Kidney epithelial cell (primary cell): Measurements from ENCODE around the gene PAH. TPM values are rescaled to one million over a fixed set of nuclear protein-coding genes. Genes with fewer than 3 reads are reported as not detected.

Experiments used
- DNase-seq: peaks from one replicate; pipeline ENCODE4 v3.0.0-alpha.2; 2010; ENCODE audit warnings: low read depth
- H3K27me3 ChIP-seq: 2 replicates; pipeline ENCODE4 v1.6.0; 2011; ENCODE audit warnings: low read length; ENCODE audit not compliant: control insufficient read depth, insufficient read depth
- H3K36me3 ChIP-seq: 2 replicates; pipeline ENCODE4 v1.5.1; 2011; ENCODE audit warnings: low read length; ENCODE audit not compliant: control insufficient read depth, insufficient read depth
- H3K4me3 ChIP-seq: 2 replicates; pipeline ENCODE4 v1.5.1; 2011; ENCODE audit warnings: low read depth, mild to moderate bottlenecking, control low read depth, low read length
- total RNA-seq: library from RNA; depleted of rRNA; stranded (reverse); fragments of >200 nt; gene quantifications from 2 replicates; pipeline ENCODE4 v1.2.3, GENCODE V29; 2015
- TF ChIP-seq, protein P1 (sequence below): IDR thresholded peaks from 2 replicates; pipeline ENCODE4 v1.5.1; 2011; ENCODE audit warnings: mild to moderate bottlenecking, moderate library complexity, low read length, control low read depth, inconsistent platforms; ENCODE audit not compliant: insufficient read depth, poor library complexity, severe bottlenecking

Gene PAH
- total RNA-seq, 1 donor from 2014 or later = 1.1 TPM

DNA sequence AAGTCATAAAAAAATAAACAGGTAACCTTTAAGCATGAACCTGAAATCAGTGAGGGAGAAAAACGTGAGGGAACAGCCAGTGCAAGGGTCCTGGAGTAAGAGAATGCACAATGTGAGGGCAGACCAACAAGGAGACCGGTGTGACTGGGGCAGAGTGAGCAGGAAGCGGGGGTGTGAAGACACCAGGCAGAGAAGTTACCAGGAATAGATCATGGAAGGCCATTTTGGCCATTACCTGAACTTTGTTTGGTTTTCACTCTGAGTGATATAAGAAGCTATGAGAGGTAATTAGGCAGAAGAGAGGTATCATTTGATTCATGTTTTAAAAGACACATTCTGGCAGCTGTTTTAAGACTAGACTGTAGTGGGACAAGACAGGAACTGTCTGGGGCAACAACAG lies 15.0 kb downstream of the PAH start:
- no peak overlapping the region for H3K4me3 ChIP-seq
- H3K27me3 ChIP-seq = no peaks in the 10 kb centered on the region
- no peaks in the 10 kb centered on the region for H3K36me3 ChIP-seq
- TF ChIP-seq, protein P1, sequence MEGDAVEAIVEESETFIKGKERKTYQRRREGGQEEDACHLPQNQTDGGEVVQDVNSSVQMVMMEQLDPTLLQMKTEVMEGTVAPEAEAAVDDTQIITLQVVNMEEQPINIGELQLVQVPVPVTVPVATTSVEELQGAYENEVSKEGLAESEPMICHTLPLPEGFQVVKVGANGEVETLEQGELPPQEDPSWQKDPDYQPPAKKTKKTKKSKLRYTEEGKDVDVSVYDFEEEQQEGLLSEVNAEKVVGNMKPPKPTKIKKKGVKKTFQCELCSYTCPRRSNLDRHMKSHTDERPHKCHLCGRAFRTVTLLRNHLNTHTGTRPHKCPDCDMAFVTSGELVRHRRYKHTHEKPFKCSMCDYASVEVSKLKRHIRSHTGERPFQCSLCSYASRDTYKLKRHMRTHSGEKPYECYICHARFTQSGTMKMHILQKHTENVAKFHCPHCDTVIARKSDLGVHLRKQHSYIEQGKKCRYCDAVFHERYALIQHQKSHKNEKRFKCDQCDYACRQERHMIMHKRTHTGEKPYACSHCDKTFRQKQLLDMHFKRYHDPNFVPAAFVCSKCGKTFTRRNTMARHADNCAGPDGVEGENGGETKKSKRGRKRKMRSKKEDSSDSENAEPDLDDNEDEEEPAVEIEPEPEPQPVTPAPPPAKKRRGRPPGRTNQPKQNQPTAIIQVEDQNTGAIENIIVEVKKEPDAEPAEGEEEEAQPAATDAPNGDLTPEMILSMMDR = no peak
- no peak for DNase-seq

DNA sequence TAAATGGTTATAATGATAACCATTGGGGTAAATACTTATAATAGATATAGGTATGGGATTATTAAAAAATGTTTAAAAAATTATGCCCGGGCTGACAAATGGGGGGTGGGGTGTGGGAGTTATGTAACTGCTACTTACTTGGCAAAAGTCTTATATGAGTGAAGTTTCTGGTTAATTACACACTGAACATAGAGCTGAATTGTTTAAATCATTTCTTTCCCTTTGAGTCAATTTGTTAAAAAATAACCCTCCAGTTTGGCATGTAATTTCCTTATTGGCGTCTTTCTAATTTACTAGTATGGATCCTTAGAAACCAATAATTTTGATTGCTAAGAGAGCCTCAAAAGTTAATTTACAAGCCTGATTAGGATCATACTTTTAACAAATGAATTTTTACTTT lies 16.7 kb downstream of the PAH start:
- no peak overlapping the region for H3K4me3 ChIP-seq
- H3K27me3 ChIP-seq = no peaks in the 10 kb centered on the region
- TF ChIP-seq, protein P1 = no peak
- DNase-seq = no peak
- no peaks in the 10 kb centered on the region for H3K36me3 ChIP-seq

DNA sequence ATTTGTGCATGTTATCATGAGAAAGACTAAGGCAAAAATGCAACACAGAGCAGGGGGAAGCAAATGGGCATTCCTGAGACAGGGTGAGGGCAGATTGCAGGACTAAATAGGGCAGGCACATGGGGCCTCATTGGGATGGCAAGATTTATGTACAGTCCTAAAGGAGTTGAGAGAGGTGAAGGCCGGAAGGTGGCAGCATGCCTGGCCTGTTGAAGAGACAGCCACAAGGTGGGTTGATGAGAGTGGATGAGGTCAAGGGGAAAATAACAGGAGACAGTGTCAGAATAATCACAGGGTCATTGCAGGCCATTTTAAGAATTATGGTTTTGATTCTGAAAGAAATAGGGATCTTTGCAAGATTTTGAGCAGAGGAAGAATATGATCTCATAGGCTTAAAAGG lies 21.0 kb downstream of the PAH start:
- Histone ChIP-seq H3K4me3 (no peak overlapping the region), H3K27me3 (no peaks in the 10 kb centered on the region), H3K36me3 (no peaks in the 10 kb centered on the region)
- TF ChIP-seq, protein P1 = no peak
- no peak for DNase-seq

DNA sequence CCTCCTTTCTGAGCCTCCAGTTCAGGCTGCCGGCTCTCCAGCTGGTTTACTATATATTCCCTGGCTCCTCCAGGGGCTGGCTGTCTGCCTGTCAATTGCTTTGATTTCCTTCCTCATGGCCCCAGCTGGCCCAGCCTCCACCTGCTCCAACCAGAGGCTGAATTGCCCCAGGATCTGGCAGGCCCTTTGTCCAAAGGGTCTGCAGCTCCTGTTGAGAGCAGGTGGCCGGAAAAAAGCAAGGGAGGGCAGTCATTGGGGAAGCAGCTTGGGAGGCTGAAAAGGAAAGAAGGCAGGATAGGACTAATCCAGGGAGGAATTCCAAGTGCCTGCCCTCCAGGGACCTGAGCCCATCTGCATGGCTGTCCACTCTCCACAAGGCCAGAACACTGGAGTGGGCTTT lies 25.3 kb downstream of the PAH start:
- no peaks in the 10 kb centered on the region for H3K27me3 ChIP-seq
- TF ChIP-seq, protein P1 = no peak
- DNase-seq = no peak
- no peak overlapping the region for H3K4me3 ChIP-seq
- H3K36me3 ChIP-seq = no peaks in the 10 kb centered on the region

DNA sequence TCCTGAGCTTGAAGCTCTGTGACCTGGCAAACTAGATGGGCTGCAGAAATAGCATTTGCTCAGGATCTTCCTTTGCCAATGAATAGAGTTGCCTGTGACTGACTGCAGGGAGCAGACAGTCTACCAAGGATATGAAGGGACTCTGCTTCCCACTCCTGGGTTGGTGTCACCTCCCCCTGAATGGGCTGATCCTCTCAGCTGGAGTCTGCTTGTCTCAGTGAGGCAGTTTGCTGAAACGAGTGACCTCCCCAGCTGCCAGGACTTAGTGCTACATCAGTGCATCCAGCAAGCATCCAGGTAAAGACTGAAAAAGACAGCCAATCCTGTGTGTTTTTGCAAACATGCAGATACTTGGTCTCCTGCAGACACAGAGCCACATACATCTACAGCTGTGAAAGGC lies 28.5 kb downstream of the PAH start:
- no peaks in the 10 kb centered on the region for H3K36me3 ChIP-seq
- no peak for DNase-seq
- H3K4me3 ChIP-seq = no peak overlapping the region
- peaks cover 4% of the 10 kb centered on the region for H3K27me3 ChIP-seq
- TF ChIP-seq, protein P1 = no peak

DNA sequence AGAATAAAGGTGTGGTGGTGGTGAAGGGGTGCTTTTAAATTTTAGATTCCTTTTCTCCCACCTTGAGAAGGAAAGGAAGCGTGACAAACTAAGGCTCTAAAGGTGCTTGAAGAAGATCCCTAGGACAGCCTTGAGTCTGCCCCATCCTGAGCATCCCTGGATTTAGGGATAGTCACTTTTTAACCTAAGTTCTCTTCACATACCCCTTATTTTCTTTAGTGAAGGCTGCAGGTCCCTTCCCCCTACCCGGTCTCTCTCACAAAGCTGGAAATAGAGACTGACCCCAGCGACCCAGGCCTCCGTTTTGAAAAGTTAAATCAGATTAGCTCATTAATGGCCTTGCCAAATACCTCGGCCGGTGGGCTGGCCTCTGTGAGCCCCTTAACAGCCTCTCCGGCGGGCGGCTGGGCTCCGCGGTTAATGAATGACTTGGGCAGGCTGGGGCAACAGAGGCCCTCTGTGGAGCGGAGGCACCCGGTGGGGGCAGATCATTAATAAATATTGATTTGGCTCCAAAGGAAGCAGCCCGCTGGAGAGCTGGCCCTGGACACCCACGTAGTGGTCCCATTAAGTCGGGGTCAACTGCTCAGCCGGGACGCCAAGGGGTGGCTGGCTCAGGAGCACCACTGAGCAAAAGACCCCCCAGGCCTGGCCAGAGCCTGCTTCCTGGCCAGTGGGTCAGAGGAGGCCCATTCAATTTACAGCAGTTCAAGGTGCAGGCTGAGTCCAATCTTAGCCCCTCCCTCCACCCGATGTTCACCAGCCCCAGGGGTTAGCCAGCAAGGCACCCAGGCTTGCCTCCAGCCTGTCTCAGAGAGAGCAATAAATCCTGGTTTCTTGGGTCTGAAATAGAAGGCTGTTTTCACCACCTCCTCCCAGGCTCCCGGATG lies 31.8 kb downstream of the PAH start:
- Histone ChIP-seq H3K36me3 (no peaks in the 10 kb centered on the region), H3K4me3 (no peak overlapping the region), H3K27me3 (peaks cover 4% of the 10 kb centered on the region)
- TF ChIP-seq, protein P1 = no peak
- no peak for DNase-seq
